GM21390 (cell line): ENCODE measurements around the gene LARP7.
"Not testable (repeated sequence)": the region's sequence is repeated elsewhere in the genome, so short reads cannot be mapped to it uniquely, and the experiment has no call there.

Experiments
- ATAC-seq: cut with Tn5 transposase; IDR thresholded peaks from one replicate; pipeline ENCODE4 v1.9.1; 2021; ENCODE audit not compliant: unreplicated experiment

Gene LARP7

GRCh38 chr4:112636688-112637551 is at the start of gene LARP7, which contains the start of gene ZGRF1:
Gene LARP7, plus strand, starts transcription at chr4:112637143. Its CDS starts 7,527 bp downstream, at chr4:112644670.
Gene ZGRF1, minus strand, starts transcription at chr4:112636909. Its CDS starts 3,733 bp downstream, at chr4:112633176.
- peak; percentile 90 for ATAC-seq

GRCh38 chr4:112589206-112589605 is 47.7 kb upstream of the LARP7 start:
- no peak for ATAC-seq

DNA sequence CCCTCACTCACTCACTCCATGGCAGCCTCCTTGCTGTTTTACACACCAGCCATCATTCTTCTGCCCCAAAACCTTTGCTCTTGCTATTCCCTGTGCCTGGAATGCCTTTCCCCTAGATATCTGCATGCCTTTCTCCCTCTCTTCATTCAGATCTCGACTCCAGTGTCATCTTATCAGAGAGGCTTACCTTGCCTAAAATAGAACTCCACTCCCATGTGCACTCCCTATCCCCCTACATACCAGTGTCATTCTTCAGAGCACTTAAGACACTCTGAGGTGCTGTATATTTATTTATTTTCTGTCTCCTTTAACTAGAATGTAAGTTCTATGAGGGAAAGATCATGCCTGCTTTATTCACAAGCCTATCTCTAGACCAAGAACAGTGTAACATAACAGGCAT is 45.4 kb upstream of the LARP7 start:
- ATAC-seq, result no peak

GRCh38 chr4:112592717-112593116 is 44.2 kb upstream of the LARP7 start:
- ATAC-seq, result no peak

DNA sequence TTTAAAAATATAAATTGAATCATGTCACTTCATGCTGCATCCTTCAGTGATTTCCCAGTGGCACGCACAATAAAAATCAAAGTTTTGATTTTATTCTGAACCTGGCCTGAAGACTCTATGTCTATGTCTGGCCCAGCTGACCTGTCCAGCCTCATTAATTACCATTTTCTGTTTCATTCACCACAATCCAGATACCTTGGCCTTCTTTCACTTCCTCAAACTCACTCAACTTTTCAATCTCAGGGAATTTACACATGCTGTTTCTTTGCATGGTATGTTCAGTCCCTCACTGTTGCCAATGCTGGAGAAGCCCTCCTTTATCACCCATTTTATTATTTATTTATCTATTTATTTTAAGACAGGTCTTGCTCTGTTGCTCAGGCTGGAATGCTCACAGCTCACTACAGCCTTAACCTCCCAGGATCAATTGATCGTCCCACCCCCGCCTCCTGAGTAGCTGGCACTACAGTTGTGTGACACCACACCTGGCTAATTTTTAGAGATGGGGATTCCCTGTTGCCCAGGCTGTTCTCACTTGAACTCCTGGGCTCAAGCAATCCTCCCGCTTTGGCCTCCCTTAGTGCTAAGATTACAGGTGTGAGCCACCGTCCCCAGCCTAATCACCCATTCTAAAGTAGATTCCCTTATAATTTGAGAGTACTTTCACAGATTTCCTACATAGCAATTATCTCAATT is 43.4 kb upstream of the LARP7 start:
- ATAC-seq, result peak; percentile 74

DNA sequence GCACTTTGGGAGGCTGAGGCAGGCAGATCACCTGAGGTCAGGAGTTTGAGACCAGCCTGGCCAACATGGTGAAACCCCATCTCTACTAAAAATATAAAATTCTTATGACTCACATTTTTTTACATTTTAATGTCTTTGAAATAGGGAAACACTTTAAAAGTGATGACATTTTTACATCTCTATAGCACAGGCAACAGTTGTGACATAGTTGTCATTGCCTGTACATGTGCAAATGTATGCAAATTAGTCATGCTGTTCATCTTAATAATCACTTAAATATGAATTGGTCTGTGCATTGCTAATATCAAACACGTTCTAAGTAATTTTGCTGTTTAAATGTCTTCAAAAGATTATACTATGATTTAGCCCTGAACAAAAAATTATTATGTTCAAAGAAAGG is 42.0 kb upstream of the LARP7 start:
- no peak for ATAC-seq

GRCh38 chr4:112604589-112604988 is 32.4 kb upstream of the LARP7 start:
- no peak for ATAC-seq

- ATAC-seq, result not testable (repeated sequence)
Measured at GRCh38 chr4:112612814-112613213, 24.1 kb upstream of the LARP7 start.

GRCh38 chr4:112616984-112617383 is 20.0 kb upstream of the LARP7 start:
- ATAC-seq, result no peak

- ATAC-seq, result no peak
Measured at GRCh38 chr4:112626228-112626627, 10.7 kb upstream of the LARP7 start.

DNA sequence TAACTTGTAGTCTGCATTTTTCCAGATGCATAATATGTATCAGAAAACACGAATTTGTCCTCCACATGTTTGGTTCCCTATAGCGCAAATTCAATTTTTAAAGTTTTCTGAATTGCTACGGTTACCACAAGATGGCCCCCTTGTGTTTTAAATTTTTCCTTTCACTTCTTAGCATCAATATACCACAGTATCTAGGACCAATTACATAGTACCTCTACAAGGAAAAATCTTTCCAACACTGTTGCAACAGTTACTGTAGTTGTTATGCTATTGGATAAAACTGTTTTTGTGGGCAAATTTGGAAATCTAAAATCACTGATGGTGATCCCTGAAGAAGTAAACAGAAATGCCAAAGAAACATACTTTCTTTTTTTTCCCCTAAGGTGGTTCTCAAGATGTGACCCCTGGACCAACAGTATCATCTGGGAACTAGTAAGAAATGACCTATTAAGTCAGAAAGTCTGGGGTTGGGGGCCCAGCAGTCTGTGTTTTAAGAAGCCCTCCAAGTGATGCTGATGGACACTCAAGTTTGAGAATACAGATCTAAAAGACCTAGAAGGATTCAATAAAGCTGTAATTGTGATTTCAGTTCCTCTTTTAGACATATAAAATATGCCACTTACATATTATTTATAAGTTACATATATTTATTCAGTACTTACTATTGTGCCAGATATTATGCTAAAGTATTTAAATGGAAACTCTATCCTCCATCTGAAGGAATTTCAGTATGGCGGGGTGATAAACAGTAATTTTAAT is 3.3 kb upstream of the LARP7 start:
- no peak for ATAC-seq

- no peak for ATAC-seq
Measured at GRCh38 chr4:112637552-112637866, 566 bp downstream of the LARP7 start.

DNA sequence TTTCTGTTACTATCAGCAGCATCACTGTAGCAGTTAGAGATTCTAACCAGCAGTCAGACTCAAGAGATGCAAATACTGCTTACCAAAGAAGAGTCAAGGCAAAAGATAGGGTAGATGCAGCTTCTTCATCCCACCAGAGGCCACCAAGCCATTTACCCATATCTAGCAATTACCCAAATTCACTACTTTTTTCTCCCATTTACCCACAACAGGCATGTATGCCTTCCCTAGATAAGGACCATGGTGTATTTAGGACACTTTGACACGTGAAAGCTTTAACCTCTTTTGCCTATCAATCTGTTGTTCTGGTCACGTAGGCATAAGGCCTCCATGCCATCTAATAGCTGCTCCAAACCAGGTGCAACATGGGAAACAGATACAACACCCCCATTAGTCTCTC is 5.6 kb downstream of the LARP7 start:
- ATAC-seq, result no peak

DNA sequence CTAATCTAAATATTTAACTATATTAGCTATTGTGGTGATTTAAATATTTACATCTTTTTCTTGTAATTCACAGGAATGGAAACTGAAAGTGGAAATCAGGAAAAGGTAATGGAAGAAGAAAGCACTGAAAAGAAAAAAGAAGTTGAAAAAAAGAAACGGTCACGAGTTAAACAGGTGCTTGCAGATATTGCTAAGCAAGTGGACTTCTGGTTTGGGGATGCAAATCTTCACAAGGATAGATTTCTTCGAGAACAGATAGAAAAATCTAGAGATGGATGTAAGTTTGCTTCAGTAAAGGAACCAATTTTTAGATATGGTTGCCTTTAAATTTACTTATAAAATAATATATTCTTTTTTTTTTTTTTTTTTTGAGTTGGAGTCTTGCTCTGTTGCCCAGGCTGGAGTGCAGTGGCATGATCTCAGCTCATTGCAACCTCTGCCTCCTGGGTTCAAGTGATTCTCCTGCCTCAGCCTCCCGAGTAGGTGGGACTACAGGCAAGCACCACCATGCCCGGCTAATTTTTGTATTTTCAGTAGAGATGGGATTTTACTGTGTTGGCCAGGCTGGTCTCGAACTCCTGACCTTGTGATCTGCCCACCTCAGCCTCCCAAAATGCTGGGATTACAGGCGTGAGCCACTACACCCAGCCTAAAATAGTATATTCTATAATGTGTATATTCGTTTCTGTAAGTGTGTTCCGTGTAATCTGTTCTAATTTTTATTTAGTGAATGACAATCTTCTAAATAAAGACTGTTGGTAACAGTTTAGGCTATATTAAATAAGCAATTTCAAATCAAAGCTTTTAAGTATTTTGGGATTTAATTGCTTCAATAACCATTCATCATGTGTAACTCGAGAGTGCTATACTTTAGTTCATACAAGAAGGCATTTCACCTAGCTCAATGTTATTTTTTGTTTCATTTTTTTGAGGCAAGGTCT is 7.9 kb downstream of the LARP7 start:
- not testable (repeated sequence) for ATAC-seq

DNA sequence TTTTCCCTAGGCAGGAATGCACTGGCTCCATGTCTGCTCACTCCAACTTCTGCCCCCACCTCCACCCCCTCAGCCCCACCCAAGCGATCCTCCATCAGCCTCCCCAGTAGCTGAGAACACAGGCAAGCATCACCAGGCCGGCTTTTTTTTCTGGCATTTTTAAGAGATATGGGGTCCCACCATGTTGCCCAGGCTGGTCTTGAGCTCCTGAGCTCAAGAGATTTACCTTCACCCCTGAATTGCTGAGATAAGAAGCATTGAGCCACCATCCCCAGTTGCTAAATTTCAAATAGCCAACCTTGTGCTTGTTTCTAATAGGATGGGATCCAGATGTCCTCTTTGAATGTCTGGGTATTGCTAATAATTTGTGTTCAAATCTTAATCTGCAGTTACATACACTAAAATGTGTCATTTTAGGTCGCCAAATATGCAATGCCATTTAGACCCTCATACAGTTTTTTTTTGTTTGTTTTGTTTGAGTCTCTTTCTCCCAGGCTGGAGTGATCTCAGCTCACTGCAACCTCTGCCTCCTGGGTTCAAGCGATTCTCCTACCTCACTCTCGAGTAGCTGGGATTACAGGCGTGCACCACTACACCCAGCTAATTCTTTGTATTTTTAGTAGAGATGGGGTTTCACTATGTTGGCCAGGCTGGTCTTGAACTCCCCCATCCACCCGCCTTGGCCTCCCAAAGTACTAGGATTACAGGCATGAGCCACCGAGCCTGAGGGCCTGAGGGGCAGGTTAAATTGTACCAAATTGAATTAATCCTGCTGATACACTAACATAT is 8.8 kb downstream of the LARP7 start:
- ATAC-seq, result no peak

GRCh38 chr4:112646632-112647537 is 9.9 kb downstream of the LARP7 start:
- ATAC-seq, result no peak

GRCh38 chr4:112647785-112648184 is 10.8 kb downstream of the LARP7 start:
- no peak for ATAC-seq

GRCh38 chr4:112648263-112649054 is 11.5 kb downstream of the LARP7 start:
- no peak for ATAC-seq
